A549 (cell line): ENCODE data around the gene CLGN.

ENCODE experiments used
- CBX8 ChIP-seq: fragments of 200-600 bp; sonication (generic); IDR thresholded peaks from 2 replicates; pipeline ENCODE4 v1.6.1; 2016
- ESRRA ChIP-seq: fragments of 150-350 bp; IDR thresholded peaks from 2 replicates; pipeline ENCODE4 v1.6.1; 2014; ENCODE audit warnings: mild to moderate bottlenecking, low read length, borderline replicate concordance
- JUN ChIP-seq, 2 experiments: fragments of >200 bp; sonication (Bioruptor Twin); formaldehyde crosslinking; IDR thresholded peaks; 2 replicates in 1 of 2; 3 replicates in 1 of 2; pipeline ENCODE4 v1.6.1; 2016 to 2017
- MYC ChIP-seq: IDR thresholded peaks from 2 replicates; pipeline ENCODE4 v1.6.1; 2012; ENCODE audit warnings: mild to moderate bottlenecking, inconsistent platforms, low read length, improper control_type of control experiment, borderline replicate concordance
- POLR2A ChIP-seq: IDR thresholded peaks from 2 replicates; pipeline ENCODE4 v1.6.1; 2012; ENCODE audit warnings: mild to moderate bottlenecking, low read length
- POLR2AphosphoS2 ChIP-seq: conservative IDR thresholded peaks from 2 replicates; pipeline ENCODE4 v1.6.1; 2012; ENCODE audit warnings: low read length, improper control_type of control experiment, inconsistent platforms
- RCOR1 ChIP-seq: fragments of 150-350 bp; IDR thresholded peaks from 2 replicates; pipeline ENCODE4 v1.6.1; 2014; ENCODE audit warnings: antibody characterized with exemption, low read length, low read depth
- RFX5 ChIP-seq: fragments of 450-650 bp; IDR thresholded peaks from 2 replicates; pipeline ENCODE4 v1.7.1; 2014; ENCODE audit warnings: antibody characterized with exemption, mild to moderate bottlenecking, moderate library complexity
- SMC3 ChIP-seq: fragments of >200 bp; sonication (Bioruptor Twin); formaldehyde crosslinking; IDR thresholded peaks from 3 replicates; pipeline ENCODE4 v1.6.1; 2018; ENCODE audit warnings: inconsistent platforms
- SREBF2 ChIP-seq: fragments of 450-650 bp; IDR thresholded peaks from 2 replicates; pipeline ENCODE4 v1.6.1; 2014; ENCODE audit warnings: mild to moderate bottlenecking, moderate library complexity
- ZFP36 ChIP-seq: fragments of 450-650 bp; IDR thresholded peaks from 2 replicates; pipeline ENCODE4 v1.6.1; 2014; ENCODE audit warnings: borderline replicate concordance; ENCODE audit not compliant: partially characterized antibody
- TF ChIP-seq, protein P1 (sequence below): IDR thresholded peaks from 2 replicates; pipeline ENCODE4 v1.6.1; 2012
- TF ChIP-seq, protein P2 (sequence below): fragments of >200 bp; sonication (Bioruptor Twin); formaldehyde crosslinking; IDR thresholded peaks from 3 replicates; pipeline ENCODE4 v1.5.1; 2016

DNA sequence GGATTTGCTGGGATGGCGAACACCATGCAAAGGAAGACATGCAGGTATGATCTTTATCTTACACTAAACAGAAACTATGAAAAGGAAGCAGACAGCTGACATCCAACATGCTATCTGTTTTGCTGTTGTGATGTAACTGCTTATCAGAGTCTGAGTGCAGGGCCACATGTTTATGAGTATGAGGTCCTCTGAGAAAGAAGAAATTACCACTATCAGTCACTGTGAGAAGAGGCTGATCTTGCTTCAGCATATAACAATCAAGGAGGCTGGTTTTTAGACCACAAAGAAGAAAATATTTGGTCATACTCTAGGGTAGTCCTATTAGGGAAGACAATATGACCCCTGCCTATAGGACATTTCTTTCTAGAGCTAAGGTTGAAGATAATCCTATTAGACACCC lies 18.5 kb downstream of the CLGN start:
- TF ChIP-seq MYC (no peak), SMC3 (no peak), POLR2A (no peak), RFX5 (no peak), SREBF2 (no peak), RCOR1 (no peak), POLR2AphosphoS2 (no peak), JUN (IDR thresholded peaks at IDR 0.05) (no peak), ESRRA (no peak), CBX8 (no peak), ZFP36 (no peak)
- TF ChIP-seq, protein P1, sequence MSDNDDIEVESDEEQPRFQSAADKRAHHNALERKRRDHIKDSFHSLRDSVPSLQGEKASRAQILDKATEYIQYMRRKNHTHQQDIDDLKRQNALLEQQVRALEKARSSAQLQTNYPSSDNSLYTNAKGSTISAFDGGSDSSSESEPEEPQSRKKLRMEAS, result no peak
- TF ChIP-seq, protein P2, sequence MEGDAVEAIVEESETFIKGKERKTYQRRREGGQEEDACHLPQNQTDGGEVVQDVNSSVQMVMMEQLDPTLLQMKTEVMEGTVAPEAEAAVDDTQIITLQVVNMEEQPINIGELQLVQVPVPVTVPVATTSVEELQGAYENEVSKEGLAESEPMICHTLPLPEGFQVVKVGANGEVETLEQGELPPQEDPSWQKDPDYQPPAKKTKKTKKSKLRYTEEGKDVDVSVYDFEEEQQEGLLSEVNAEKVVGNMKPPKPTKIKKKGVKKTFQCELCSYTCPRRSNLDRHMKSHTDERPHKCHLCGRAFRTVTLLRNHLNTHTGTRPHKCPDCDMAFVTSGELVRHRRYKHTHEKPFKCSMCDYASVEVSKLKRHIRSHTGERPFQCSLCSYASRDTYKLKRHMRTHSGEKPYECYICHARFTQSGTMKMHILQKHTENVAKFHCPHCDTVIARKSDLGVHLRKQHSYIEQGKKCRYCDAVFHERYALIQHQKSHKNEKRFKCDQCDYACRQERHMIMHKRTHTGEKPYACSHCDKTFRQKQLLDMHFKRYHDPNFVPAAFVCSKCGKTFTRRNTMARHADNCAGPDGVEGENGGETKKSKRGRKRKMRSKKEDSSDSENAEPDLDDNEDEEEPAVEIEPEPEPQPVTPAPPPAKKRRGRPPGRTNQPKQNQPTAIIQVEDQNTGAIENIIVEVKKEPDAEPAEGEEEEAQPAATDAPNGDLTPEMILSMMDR, result no peak
